Caco-2 (cell line): ENCODE measurements around the gene C10orf67. TPM values are rescaled to one million over a fixed set of nuclear protein-coding genes. Genes with fewer than 3 reads are reported as not detected.
"Not testable (repeated sequence)": the region's sequence is repeated elsewhere in the genome, so short reads cannot be mapped to it uniquely, and the experiment has no call there.

Experiments used
- BruUV-seq: library from RNA; stranded (reverse); fragments of 400-500 nt; replicated peaks from 2 replicates; lab custom pipeline; 2021; lab: Mats Ljungman, UMichigan
- CTCF ChIA-PET: fragments of 300-600 bp; sonication (Branson Sonifier 250); formaldehyde crosslinking; loops from one replicate; lab custom pipeline; 2022; ENCODE audit warnings: antibody characterized with exemption; lab: Charles Lee
- POLR2A ChIA-PET: fragments of 300-600 bp; sonication (Branson Sonifier 250); formaldehyde crosslinking; loops from one replicate; lab custom pipeline; 2022; ENCODE audit warnings: antibody characterized with exemption; lab: Charles Lee
- DNase-seq, 2 experiments: peaks; one replicate each; pipeline versions ENCODE4 v3.0.0 to v3.0.0-alpha.2; 2020 to 2022
- H3K27me3 ChIP-seq: replicated peaks from 2 replicates; pipeline ENCODE4 v1.6.0; 2011; ENCODE audit warnings: low read length; ENCODE audit not compliant: control insufficient read depth, insufficient read depth
- H3K36me3 ChIP-seq: 2 replicates; pipeline ENCODE4 v1.5.1; 2011; ENCODE audit warnings: low read length; ENCODE audit not compliant: control insufficient read depth, insufficient read depth
- H3K4me1 ChIP-seq: fragments of 250-450 bp; sonication (Bioruptor Pico); 2 replicates; pipeline ENCODE4 v1.5.1; 2020; ENCODE audit warnings: mild to moderate bottlenecking
- H3K4me3 ChIP-seq: 2 replicates; pipeline ENCODE4 v1.5.1; 2011; ENCODE audit warnings: low read depth, mild to moderate bottlenecking, control low read depth, low read length
- H3K9me3 ChIP-seq: fragments of 250-450 bp; sonication (Bioruptor Pico); 2 replicates; pipeline ENCODE4 v1.5.1; 2020; ENCODE audit warnings: mild to moderate bottlenecking, moderate library complexity
- H3K27ac Mint-ChIP-seq: one replicate; pipeline ENCODE4 v1.8.0; 2022; ENCODE audit warnings: mixed read lengths; ENCODE audit not compliant: unreplicated experiment
- H3K27me3 Mint-ChIP-seq: one replicate; pipeline ENCODE4 v1.8.0; 2022; ENCODE audit warnings: mixed read lengths; ENCODE audit not compliant: insufficient read depth, unreplicated experiment
- H3K36me3 Mint-ChIP-seq: one replicate; pipeline ENCODE4 v1.8.0; 2022; ENCODE audit warnings: mild to moderate bottlenecking, mixed read lengths; ENCODE audit not compliant: insufficient read depth, unreplicated experiment
- H3K4me1 Mint-ChIP-seq: one replicate; pipeline ENCODE4 v1.8.0; 2022; ENCODE audit warnings: low read depth, mixed read lengths; ENCODE audit not compliant: unreplicated experiment
- H3K4me3 Mint-ChIP-seq: one replicate; pipeline ENCODE4 v1.8.0; 2022; ENCODE audit warnings: mild to moderate bottlenecking, moderate library complexity, mixed read lengths; ENCODE audit not compliant: unreplicated experiment
- H3K9me3 Mint-ChIP-seq: one replicate; pipeline ENCODE4 v1.8.0; 2022; ENCODE audit warnings: mixed read lengths; ENCODE audit not compliant: unreplicated experiment
- CTCF ChIP-seq, 2 experiments: fragments of 200-600 bp in 1 of 2; IDR thresholded peaks; 1 replicate in 1 of 2; 2 replicates in 1 of 2; pipeline versions ENCODE4 v1.5.1 to v1.8.0; 2011 to 2022; ENCODE audit warnings: antibody characterized with exemption in 1 of 2, control low read depth in 1 of 2, inconsistent platforms in 1 of 2, low read depth in 1 of 2, low read length in 1 of 2, mild to moderate bottlenecking in 1 of 2, moderate library complexity in 1 of 2; ENCODE audit not compliant: insufficient read depth in 1 of 2, severe bottlenecking in 1 of 2, unreplicated experiment in 1 of 2
- intact Hi-C: fragments of 100-400 bp; cut with micrococcal nuclease; formaldehyde crosslinking; loops from one replicate; pipeline ENCODE4 v1.10.0; 2022; ENCODE audit not compliant: unreplicated experiment
- total RNA-seq: library from RNA; stranded (reverse); gene quantifications from 2 replicates; pipeline ENCODE4 v1.2.3, GENCODE V29; 2022

Gene C10orf67
- total RNA-seq, 1 experiment from 2014 or later: not detected

GRCh38 chr10:23358357-23358756 is 13.8 kb upstream of the C10orf67 start:
- no TSS peak for BruUV-seq

GRCh38 chr10:23354630-23355279 is 10.2 kb upstream of the C10orf67 start:
- ChIA-PET CTCF (no interaction called here), POLR2A (no interaction called here)
- no peak overlapping the region for H3K4me3 ChIP-seq
- BruUV-seq: no TSS peak
- Mint-ChIP-seq H3K4me3 (no peak overlapping the region), H3K9me3 (no peaks in the 10 kb centered on the region), H3K4me1 (no peaks in the 10 kb centered on the region), H3K36me3 (no peaks in the 10 kb centered on the region), H3K27ac (no peak overlapping the region), H3K27me3 (peaks cover 7% of the 10 kb centered on the region)
- no peaks in the 10 kb centered on the region for H3K36me3 ChIP-seq
- H3K9me3 ChIP-seq: no peaks in the 10 kb centered on the region
- no peaks in the 10 kb centered on the region for H3K4me1 ChIP-seq
- no peaks in the 10 kb centered on the region for H3K27me3 ChIP-seq
- no peak for DNase-seq
- no peak for TF ChIP-seq CTCF (IDR thresholded peaks at IDR 0.05; ENCODE audit: insufficient read depth in 1 of 2, low read depth in 1 of 2, low read length in 1 of 2, severe bottlenecking in 1 of 2, unreplicated experiment in 1 of 2)
- intact Hi-C loops: no loop called here

More at GRCh38 chr10:23358357-23358756, 13.8 kb upstream of the C10orf67 start:
- DNase-seq: no peak
- Mint-ChIP-seq H3K36me3 (no peaks in the 10 kb centered on the region), H3K27me3 (peaks cover 9% of the 10 kb centered on the region), H3K4me1 (no peaks in the 10 kb centered on the region), H3K9me3 (no peaks in the 10 kb centered on the region), H3K4me3 (no peak overlapping the region), H3K27ac (no peak overlapping the region)
- Histone ChIP-seq H3K9me3 (no peaks in the 10 kb centered on the region), H3K36me3 (no peaks in the 10 kb centered on the region), H3K4me3 (no peak overlapping the region), H3K27me3 (no peaks in the 10 kb centered on the region), H3K4me1 (no peaks in the 10 kb centered on the region)
- ChIA-PET POLR2A (no interaction called here), CTCF (interaction anchor here (0.7 kb wide), 1 partner anchor 127 kb away, joined by 3 read pairs; no protein-coding TSS in a partner anchor)
- no peak for TF ChIP-seq CTCF (IDR thresholded peaks at IDR 0.05; ENCODE audit: insufficient read depth in 1 of 2, low read depth in 1 of 2, low read length in 1 of 2, severe bottlenecking in 1 of 2, unreplicated experiment in 1 of 2)
- intact Hi-C loops: no loop called here

- Mint-ChIP-seq H3K27ac (no peak overlapping the region), H3K4me1 (no peaks in the 10 kb centered on the region), H3K9me3 (no peaks in the 10 kb centered on the region), H3K36me3 (no peaks in the 10 kb centered on the region), H3K27me3 (peaks cover 9% of the 10 kb centered on the region), H3K4me3 (no peak overlapping the region)
- no peaks in the 10 kb centered on the region for H3K27me3 ChIP-seq
- no TSS peak for BruUV-seq
- CTCF ChIA-PET: no interaction called here
- no peaks in the 10 kb centered on the region for H3K9me3 ChIP-seq
- POLR2A ChIA-PET: no interaction called here
- no peaks in the 10 kb centered on the region for H3K4me1 ChIP-seq
- no peak for DNase-seq
- H3K36me3 ChIP-seq: no peaks in the 10 kb centered on the region
- no peak overlapping the region for H3K4me3 ChIP-seq
- no peak for TF ChIP-seq CTCF (IDR thresholded peaks at IDR 0.05; ENCODE audit: insufficient read depth in 1 of 2, low read depth in 1 of 2, low read length in 1 of 2, severe bottlenecking in 1 of 2, unreplicated experiment in 1 of 2)
- intact Hi-C loops: no loop called here
Observed at GRCh38 chr10:23351926-23352519, 7.4 kb upstream of the C10orf67 start.

DNA sequence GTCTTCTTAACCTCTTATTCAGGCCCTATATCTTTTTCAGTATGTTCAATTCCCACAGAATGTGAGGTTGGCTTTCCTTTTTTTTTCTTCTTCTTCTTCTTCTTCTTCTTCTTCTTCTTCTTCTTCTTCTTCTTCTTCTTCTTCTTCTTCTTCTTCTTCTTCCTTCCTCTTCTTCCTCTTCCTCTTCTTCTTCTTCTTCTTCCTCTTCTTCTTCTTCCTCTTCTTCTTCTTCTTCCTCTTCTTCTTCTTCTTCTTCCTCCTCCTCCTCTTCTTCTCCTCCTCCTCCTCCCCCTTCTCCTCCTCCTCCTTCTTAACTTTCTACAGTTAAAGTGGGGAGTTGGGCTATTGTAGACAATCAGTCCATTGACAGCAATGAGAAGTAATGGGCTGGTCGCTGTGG is 6.1 kb upstream of the C10orf67 start:
- H3K9me3 Mint-ChIP-seq, H3K4me1 Mint-ChIP-seq, H3K4me3 Mint-ChIP-seq, BruUV-seq, H3K4me1 ChIP-seq, H3K27me3 Mint-ChIP-seq, H3K27ac Mint-ChIP-seq, intact Hi-C loops, H3K36me3 Mint-ChIP-seq, H3K9me3 ChIP-seq, H3K4me3 ChIP-seq, DNase-seq, CTCF ChIA-PET, H3K27me3 ChIP-seq, H3K36me3 ChIP-seq: not testable (repeated sequence)
- POLR2A ChIA-PET: interaction anchor here (0.6 kb wide), 1 partner anchor 242 kb away, joined by 4 read pairs; no protein-coding TSS in a partner anchor
